H7 (cell line): Measurements from ENCODE around the gene GAS7. TPM values are rescaled to one million over a fixed set of nuclear protein-coding genes. Genes with fewer than 3 reads are reported as not detected.
"Not testable (repeated sequence)": the region's sequence is repeated elsewhere in the genome, so short reads cannot be mapped to it uniquely, and the experiment has no call there.

Experiments
- DNase-seq: peaks from one replicate; pipeline ENCODE4 v3.0.0; 2012
- H3K27me3 ChIP-seq: 2 replicates; pipeline ENCODE4 v1.6.0; 2011; ENCODE audit warnings: mild to moderate bottlenecking, low read length; ENCODE audit not compliant: control insufficient read depth, insufficient read depth
- H3K36me3 ChIP-seq: replicated peaks from 2 replicates; pipeline ENCODE4 v1.5.1; 2011; ENCODE audit warnings: low read length; ENCODE audit not compliant: control insufficient read depth, insufficient read depth
- H3K4me3 ChIP-seq: 2 replicates; pipeline ENCODE4 v1.5.1; 2011; ENCODE audit warnings: low read depth, mild to moderate bottlenecking, control low read depth, low read length, moderate library complexity; ENCODE audit not compliant: insufficient read depth
- total RNA-seq: library from RNA; depleted of rRNA; stranded (reverse); fragments of >200 nt; shearing (Covaris generic); gene quantifications from 2 replicates; pipeline ENCODE4 v1.2.3, GENCODE V29; 2014

GAS7 gene
- total RNA-seq, 1 experiment from 2014 or later, result 4.2 TPM

DNA sequence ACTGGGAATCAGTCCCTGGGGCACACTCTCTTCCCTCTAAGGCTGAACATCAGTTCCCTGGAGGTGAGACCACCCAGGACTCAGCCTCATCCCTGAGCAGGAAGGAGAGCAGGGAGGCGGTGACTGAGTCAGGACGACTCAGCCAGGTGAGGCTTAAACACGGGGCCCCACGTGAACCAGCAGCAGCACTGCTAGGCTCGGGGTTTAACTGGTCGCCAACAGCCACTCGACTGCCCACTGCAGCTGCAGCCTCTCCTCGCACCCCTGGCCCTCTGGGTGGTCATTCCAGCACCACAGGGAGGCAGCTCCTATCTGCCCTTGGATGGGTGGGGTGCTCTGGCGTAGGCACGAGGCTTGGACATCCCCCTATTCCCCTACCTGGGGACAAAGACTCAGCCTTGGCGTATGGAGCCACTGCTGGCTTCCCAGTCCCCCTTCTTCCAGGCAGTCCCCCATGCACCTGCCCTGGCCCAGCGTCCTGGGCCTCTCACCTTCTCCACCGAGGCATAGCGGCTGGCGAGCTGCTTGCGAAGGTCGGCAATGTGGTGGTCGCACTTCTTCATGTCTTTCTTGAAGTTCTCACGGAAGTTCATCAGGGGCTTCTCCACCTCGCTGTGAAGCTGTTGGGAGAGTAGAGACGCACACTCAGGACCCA lies 272.1 kb downstream of the GAS7 start:
- Histone ChIP-seq H3K36me3 (no peaks in the 10 kb centered on the region), H3K4me3 (no peak overlapping the region), H3K27me3 (no peaks in the 10 kb centered on the region)
- no peak for DNase-seq

DNA sequence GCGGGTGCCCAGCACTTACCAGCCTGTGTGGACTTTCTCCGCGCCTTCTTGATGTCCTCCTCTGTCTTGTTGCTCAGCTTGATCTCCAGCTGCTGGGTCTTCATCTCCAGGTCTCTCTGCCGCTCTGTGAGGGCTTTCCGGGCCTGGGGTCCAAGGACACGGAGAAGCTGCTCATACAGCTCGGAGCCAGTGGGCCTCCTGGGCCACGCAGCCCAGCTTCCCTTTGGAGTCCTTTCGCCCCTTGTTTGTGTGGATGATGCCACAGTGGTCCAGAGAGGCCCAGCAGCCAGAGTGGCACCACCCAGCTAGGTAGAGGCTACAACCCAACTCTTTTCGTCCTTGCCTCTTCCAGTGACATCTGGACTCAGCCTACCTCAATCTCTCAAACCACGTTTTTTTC lies 272.9 kb downstream of the GAS7 start:
- Histone ChIP-seq H3K36me3 (no peaks in the 10 kb centered on the region), H3K27me3 (no peaks in the 10 kb centered on the region), H3K4me3 (no peak overlapping the region)
- DNase-seq, result no peak

DNA sequence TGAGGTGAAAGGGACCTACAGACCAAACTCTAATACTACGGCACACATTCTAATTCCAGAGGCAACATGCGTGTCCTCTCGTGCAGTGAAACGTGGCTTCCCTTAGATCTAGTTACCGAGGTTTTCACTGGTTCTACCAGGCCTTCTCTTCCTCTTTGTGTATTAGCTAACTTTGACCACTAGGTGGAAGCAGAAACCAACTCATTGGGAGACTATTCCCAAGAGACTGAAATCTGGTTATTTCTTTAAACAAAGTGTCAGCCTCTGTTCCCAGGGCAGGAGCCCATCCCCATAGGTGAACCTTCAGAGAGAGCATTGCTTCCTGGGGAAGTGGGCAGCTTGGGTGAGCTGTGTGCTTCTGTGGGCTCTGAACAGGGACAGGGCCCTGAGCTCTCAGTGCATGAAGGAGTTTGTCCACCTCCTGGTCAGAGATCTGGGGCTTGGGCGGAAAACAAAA lies 273.6 kb downstream of the GAS7 start:
- peak; percentile 80 for DNase-seq
- Histone ChIP-seq H3K4me3 (no peak overlapping the region), H3K27me3 (no peaks in the 10 kb centered on the region), H3K36me3 (no peaks in the 10 kb centered on the region)

DNA sequence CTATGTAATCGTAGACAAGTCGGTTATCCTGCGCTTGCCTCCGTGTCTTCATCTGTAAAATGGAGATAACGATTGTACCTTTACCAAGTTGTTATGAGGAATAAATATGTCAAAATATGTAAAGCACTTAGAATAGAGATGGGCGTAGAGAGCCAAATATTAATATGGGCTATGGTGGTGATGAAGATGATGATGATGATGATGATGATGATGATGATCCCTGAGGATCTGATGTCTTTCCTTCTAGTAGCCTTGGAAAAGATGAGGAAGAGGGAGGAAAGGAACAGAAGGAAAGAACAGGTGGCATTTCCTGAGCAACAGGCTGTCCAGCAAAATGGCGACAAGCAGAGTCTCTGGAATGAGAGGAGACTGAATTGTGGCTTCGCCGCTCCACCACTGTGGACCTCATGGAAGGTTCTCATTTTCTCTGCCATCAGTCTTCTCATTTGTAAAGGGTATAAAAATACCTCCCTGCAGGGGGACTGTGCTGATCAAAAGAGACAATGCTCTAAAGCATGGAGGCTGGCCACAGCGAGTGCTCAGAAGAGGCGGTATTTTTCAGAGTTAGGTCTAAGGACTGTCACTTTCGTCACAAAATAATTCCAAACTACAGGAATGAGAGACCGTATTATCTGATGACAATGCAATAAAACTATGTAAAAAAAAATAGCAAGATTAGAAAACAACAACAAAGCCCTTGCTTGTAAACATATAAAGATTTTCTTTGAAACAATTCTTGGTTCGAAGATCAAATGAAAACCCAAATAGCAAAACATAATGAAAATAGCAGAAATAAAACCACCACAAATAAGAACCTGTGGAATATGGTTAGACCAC lies 276.2 kb downstream of the GAS7 start:
- no peaks in the 10 kb centered on the region for H3K36me3 ChIP-seq

DNA sequence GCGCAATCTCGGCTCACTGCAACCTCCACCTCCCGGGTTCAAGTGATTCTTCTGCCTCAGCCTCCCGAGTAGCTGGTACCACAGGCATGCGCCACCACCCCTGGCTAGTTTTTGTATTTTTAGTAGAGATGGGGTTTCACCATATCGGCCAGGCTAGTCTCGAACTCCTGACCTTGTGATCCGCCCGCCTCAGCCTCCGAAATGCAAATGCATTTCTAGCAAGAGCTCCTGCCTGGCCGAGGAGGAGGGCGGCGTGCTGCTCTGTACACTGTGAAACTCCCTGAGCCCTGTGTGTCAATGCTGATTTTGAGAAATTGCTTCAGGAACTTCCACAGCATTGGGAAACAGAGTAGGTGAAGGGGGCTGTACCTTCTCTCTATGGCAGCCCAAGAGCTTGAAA lies 277.2 kb downstream of the GAS7 start:
- H3K36me3 ChIP-seq, DNase-seq, H3K27me3 ChIP-seq, H3K4me3 ChIP-seq: not testable (repeated sequence)

More for the DNA sequence above, 276.2 kb downstream of the GAS7 start:
- Histone ChIP-seq H3K27me3 (no peaks in the 10 kb centered on the region), H3K4me3 (no peak overlapping the region)
- DNase-seq, result no peak

DNA sequence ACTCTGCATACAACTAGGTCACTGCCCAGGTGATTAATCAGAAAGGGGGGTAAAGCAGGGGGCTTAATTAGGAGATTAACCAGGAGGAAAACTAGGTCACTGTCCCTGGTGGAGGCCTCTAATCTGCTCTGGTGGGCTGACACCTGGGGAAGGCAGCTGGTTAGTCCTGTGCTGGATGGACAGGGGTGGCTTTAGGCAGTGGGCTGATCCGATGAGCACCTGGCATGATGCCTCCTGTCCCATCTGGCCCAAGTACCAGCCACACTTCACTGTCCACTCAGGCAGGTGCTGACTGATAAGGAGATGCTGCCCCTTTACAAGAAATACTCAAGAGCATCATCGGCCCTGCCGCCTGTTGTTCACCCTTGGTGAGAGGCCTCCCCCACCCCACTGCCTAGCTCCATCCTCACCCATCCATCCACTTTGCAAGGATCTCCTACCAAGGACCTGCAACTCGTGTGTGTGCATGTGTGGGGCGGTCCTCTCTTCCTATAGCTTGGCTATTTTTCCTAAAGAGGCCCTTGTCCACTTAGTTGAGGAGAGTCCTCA lies 279.5 kb downstream of the GAS7 start:
- no peak for DNase-seq
- H3K36me3 ChIP-seq, result no peaks in the 10 kb centered on the region
- no peak overlapping the region for H3K4me3 ChIP-seq
- no peaks in the 10 kb centered on the region for H3K27me3 ChIP-seq

DNA sequence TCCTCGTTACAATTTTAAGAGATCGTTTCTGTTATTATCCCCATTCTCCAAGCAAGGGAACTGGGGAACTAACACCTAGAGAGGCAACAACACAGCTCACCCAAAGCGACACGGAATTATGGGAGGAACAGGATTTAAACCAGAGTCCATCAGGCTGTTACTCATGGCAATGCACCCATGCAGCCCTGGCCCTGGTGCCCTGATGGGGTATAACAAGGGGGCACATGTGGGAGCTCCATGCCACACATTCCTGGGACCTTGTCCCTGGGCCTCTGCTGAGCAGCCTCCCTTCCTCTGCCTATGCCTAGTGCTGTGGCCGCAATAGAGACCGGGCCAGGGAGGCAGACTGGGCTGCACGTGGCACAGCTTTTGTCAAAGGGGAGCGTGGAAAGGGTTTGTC lies 280.1 kb downstream of the GAS7 start:
- Histone ChIP-seq H3K4me3 (no peak overlapping the region), H3K27me3 (no peaks in the 10 kb centered on the region), H3K36me3 (no peaks in the 10 kb centered on the region)
- DNase-seq, result no peak

DNA sequence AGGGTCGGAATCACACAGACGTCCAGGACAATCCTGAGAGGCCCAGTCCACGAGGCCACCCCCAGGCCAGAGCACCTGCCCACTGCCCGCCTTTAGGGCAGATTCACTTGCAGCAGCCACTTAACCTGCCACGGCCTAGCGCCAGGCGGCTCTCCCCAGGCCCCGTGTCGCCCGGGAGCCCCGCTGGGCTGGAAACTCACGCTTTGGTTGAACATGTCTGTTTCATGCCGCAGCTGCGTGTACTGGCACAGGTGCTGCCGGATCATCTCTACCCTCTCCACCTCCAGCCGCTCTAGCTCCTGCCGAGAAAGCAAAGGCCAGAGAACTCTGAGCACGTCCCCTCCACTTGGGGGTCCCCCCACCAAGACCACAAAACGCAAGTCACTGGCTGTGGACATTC lies 280.6 kb downstream of the GAS7 start:
- Histone ChIP-seq H3K4me3 (no peak overlapping the region), H3K27me3 (no peaks in the 10 kb centered on the region), H3K36me3 (no peaks in the 10 kb centered on the region)
- no peak for DNase-seq

DNA sequence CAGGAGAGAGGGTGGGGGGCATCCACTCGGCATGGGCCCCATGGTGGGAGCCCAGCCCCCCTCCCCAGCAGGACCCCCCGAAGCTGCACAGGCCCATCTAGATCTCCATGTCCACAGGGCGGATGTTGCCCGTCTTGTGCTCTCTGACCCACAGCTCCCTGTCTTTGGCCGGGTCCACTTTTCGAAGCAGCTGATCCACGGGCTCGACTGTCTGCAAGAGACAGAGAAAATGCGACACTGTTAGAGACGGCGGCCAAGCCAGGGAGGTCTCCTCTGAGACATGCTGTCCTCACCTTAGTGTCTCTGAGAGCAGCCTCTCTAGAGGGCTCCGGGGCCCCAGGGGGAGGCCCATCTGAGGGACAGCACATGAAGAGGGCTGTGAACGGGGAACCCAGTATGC lies 281.3 kb downstream of the GAS7 start:
- DNase-seq, result no peak
- H3K36me3 ChIP-seq, result no peaks in the 10 kb centered on the region
- H3K27me3 ChIP-seq, result no peaks in the 10 kb centered on the region
- H3K4me3 ChIP-seq, result no peak overlapping the region

DNA sequence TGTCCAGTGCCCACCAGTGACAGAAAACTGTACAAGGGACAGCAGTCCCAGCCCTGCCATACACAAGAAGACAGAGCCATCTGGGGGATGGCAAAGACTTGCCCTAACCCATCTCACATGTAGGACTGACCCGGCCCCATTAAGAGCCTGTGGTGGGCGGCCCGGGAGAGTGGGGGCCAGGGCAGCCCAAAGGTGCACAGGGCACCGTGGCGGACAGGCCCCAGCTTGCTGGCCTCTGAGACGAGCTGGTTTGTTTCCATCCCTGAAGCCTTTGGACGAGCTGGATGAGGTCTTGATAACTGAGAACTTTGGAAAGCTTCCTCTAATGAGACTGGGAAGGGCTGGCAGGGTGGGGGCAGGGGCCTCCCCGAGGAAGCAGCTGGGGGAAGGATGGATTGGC lies 282.3 kb downstream of the GAS7 start:
- H3K4me3 ChIP-seq, result no peak overlapping the region
- H3K27me3 ChIP-seq, result no peaks in the 10 kb centered on the region
- no peak for DNase-seq
- no peaks in the 10 kb centered on the region for H3K36me3 ChIP-seq

DNA sequence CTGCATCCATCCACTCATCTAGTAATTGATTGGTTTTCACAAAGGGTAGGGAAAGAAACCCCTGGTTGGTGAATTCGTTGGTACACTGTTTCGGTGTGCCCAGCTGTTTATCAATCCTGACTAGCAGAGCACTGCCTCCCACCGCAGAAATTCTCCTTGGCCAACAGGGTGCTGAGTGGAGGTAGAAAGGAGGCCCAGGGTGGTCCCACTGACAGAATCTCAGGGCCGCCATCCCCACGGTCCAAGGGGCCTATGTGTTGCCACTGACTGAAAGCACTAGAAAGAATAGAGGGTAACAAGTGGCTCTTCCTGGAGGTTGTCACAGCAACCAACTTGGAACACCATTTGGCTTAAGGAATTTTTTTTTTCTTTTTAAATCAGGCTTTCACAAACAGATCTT lies 284.9 kb downstream of the GAS7 start:
- Histone ChIP-seq H3K4me3 (no peak overlapping the region), H3K36me3 (no peaks in the 10 kb centered on the region), H3K27me3 (no peaks in the 10 kb centered on the region)
- DNase-seq, result no peak

DNA sequence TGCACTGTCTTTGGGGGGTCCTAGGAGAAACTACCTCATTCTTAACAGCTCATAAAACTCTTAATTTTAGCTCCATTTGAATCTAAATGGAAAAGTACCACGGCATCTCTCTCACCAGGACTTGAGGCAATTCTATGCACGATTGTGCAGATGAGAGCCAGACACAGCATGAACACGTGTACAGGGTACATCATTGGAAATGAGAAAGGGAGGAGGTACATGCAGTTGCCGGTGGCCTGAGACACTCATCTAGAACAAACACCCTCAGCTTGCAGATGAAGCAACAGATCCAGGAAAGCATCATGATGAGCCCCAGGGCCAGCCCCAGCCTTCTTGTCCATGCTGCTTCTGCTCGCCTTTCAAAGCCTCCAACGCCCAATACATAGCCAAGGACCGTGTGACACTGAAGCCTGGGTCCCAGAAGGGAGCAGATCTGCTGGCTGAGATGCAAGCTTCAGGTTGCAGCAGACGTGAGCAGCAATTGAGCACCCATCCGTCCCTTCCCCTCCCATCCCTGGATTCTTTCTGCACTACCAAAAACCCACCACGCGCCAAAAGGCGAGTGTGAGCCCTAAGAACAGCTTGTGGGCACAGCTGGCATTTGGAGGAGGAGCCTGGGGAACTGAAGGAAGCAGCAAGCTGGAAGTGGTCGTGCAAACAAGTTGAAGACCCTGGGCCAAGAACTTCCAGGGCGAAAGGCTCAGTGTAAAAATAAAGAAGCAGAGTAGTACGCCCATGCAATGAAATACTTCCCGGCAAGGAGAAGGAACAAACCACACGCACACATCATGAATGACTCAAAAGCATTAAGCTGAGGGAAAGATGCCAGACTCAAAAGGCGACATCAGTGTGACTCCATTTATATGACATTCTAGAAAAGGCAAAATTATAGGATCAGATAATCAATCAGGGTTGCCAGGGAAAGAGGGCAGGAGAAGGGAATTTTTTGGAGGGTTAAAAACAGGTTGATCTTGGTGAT lies 286.0 kb downstream of the GAS7 start:
- Histone ChIP-seq H3K27me3 (no peaks in the 10 kb centered on the region), H3K36me3 (no peaks in the 10 kb centered on the region), H3K4me3 (no peak overlapping the region)
- DNase-seq, result no peak

DNA sequence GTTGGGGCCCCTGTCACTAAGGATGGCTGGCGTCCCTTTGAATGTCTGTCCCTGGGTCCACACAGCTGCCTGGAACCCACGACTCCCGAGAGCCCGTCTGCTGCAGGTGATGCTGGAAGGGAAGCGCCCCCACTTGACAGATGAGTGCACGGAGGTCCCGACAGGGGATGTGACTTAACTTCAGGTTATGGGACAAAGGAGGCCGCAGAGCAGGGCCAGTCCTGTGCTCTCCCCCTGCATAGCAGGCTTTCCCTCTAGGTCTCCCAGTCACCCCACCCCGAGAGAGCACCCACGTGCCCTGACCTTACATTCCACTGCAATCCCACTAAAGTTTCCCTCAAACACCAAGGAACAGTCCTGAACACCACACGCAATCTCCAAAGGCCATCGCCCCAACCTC lies 287.3 kb downstream of the GAS7 start:
- no peaks in the 10 kb centered on the region for H3K36me3 ChIP-seq
- no peak overlapping the region for H3K4me3 ChIP-seq
- no peak for DNase-seq
- no peaks in the 10 kb centered on the region for H3K27me3 ChIP-seq

DNA sequence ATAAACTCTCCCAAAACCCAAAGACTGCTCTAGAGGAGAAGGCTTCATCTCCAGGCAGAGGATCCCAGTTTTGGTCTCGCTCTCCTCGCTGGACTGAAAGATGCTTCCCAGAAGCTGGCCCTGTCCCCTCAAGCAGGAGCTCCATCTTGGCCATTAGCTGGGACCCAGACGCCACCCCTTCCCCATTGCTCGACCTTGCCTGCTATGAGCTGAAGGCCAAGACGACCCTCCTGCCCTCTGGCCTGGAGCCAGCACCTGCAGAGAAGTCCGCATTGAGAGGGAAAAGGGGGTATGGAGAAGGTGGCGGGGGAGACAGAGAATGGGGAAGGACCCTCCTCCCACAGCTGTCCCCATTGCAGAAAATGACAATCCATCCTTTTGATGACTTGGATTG lies 289.8 kb downstream of the GAS7 start:
- Histone ChIP-seq H3K4me3 (no peak overlapping the region), H3K27me3 (no peaks in the 10 kb centered on the region), H3K36me3 (no peaks in the 10 kb centered on the region)
- no peak for DNase-seq
